HCT116 (cell line): ENCODE results near the gene NAPSA.
"Not testable (repeated sequence)": the region's sequence is repeated elsewhere in the genome, so short reads cannot be mapped to it uniquely, and the experiment has no call there.

Experiments
- CTCF ChIP-seq, 3 experiments: fragments of 200-600 bp in 1 of 3; sonication (generic) in 1 of 3; IDR thresholded peaks in 2 of 3; conservative IDR thresholded peaks in 1 of 3; 2 replicates each; pipeline ENCODE4 v1.5.1; 2012 to 2017; ENCODE audit warnings: low read depth in 2 of 3, low read length in 2 of 3, antibody characterized with exemption in 1 of 3, borderline replicate concordance in 1 of 3, control low read depth in 1 of 3, mild to moderate bottlenecking in 1 of 3, mixed read lengths in 1 of 3, mixed run types in 1 of 3, moderate library complexity in 1 of 3; ENCODE audit not compliant: insufficient read depth in 1 of 3
- EZH2 ChIP-seq: fragments of 200-600 bp; sonication (generic); IDR thresholded peaks from 2 replicates; pipeline ENCODE4 v1.6.1; 2017; ENCODE audit warnings: antibody characterized with exemption, mixed run types
- FOSL1 ChIP-seq: IDR thresholded peaks from 2 replicates; pipeline ENCODE4 v1.6.1; 2012; ENCODE audit warnings: low read depth
- MAX ChIP-seq: IDR thresholded peaks from 2 replicates; pipeline ENCODE4 v1.6.1; 2012
- POLR2A ChIP-seq: IDR thresholded peaks from 2 replicates; pipeline ENCODE4 v1.7.0; 2011; ENCODE audit warnings: borderline replicate concordance; ENCODE audit not compliant: insufficient read depth, insufficient read length; ENCODE audit errors: extremely low read depth
- RAD21 ChIP-seq: IDR thresholded peaks from 2 replicates; pipeline ENCODE4 v1.6.1; 2012; ENCODE audit warnings: low read depth, mild to moderate bottlenecking
- TCF7L2 ChIP-seq: IDR thresholded peaks from 2 replicates; pipeline ENCODE4 v1.7.0; 2011; ENCODE audit warnings: borderline replicate concordance, inconsistent platforms; ENCODE audit not compliant: insufficient read depth, insufficient read length; ENCODE audit errors: extremely low read depth
- ZBTB33 ChIP-seq: IDR thresholded peaks from 2 replicates; pipeline ENCODE4 v1.6.1; 2011; ENCODE audit warnings: mild to moderate bottlenecking, low read length, moderate library complexity; ENCODE audit not compliant: insufficient replicate concordance; ENCODE audit errors: extremely low read depth
- ZNF274 ChIP-seq: fragments of 200-500 bp; sonication (Bioruptor generic); IDR thresholded peaks from 2 replicates; pipeline ENCODE4 v1.6.1; 2014; ENCODE audit warnings: mild to moderate bottlenecking, low read depth, low read length, inconsistent platforms
- TF ChIP-seq, protein P1 (sequence below): IDR thresholded peaks from 2 replicates; pipeline ENCODE4 v1.6.1; 2012; ENCODE audit warnings: low read depth

DNA sequence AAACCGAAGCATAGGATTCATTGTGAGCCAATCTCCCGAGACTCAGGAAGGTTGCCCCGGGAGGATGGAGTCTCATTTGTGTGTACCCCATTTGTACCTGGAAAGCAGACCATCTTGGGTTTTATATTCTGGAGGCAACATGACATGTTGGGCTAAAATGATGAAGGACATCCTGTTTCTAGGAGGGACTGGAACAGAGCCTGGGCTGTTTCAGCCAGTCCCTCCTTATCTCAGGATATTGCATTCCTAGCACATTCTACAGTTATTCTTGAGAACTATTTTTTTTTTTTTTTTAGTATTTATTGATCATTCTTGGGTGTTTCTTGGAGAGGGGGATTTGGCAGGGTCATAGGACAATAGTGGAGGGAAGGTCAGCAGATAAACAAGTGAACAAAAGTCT is 24.9 kb upstream of the NAPSA start:
- TF ChIP-seq POLR2A; CTCF (IDR thresholded peaks at IDR 0.05 in 2 of 3, conservative IDR thresholded peaks at IDR 0.05 in 1 of 3; ENCODE audit: borderline replicate concordance in 1 of 3, insufficient read depth in 1 of 3, low read depth in 2 of 3, low read length in 2 of 3); ZBTB33; RAD21; EZH2; ZNF274; MAX; FOSL1; TCF7L2: not testable (repeated sequence)
- TF ChIP-seq, protein P1, sequence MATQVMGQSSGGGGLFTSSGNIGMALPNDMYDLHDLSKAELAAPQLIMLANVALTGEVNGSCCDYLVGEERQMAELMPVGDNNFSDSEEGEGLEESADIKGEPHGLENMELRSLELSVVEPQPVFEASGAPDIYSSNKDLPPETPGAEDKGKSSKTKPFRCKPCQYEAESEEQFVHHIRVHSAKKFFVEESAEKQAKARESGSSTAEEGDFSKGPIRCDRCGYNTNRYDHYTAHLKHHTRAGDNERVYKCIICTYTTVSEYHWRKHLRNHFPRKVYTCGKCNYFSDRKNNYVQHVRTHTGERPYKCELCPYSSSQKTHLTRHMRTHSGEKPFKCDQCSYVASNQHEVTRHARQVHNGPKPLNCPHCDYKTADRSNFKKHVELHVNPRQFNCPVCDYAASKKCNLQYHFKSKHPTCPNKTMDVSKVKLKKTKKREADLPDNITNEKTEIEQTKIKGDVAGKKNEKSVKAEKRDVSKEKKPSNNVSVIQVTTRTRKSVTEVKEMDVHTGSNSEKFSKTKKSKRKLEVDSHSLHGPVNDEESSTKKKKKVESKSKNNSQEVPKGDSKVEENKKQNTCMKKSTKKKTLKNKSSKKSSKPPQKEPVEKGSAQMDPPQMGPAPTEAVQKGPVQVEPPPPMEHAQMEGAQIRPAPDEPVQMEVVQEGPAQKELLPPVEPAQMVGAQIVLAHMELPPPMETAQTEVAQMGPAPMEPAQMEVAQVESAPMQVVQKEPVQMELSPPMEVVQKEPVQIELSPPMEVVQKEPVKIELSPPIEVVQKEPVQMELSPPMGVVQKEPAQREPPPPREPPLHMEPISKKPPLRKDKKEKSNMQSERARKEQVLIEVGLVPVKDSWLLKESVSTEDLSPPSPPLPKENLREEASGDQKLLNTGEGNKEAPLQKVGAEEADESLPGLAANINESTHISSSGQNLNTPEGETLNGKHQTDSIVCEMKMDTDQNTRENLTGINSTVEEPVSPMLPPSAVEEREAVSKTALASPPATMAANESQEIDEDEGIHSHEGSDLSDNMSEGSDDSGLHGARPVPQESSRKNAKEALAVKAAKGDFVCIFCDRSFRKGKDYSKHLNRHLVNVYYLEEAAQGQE: not testable (repeated sequence)
